Activated CD8-positive, alpha-beta memory T cell treated with anti-CD3 and anti-CD28 coated beads for 1 hour (primary cell): ENCODE measurements around the gene CDC37.
"Not testable (repeated sequence)": the region's sequence is repeated elsewhere in the genome, so short reads cannot be mapped to it uniquely, and the experiment has no call there.

Experiments used
- DNase-seq, 2 donors: peaks; one replicate each; pipeline ENCODE4 v3.0.0-alpha.2; 2020; ENCODE audit warnings: low read depth in 1 of 2; ENCODE audit errors: extremely low read depth in 1 of 2

Gene CDC37

GRCh38 chr19:10398819-10399218, 4.5 kb downstream of the CDC37 start:
- DNase-seq = no peak

GRCh38 chr19:10395917-10396316, 7.4 kb downstream of the CDC37 start:
- DNase-seq = no peak

- no peak for DNase-seq
These were observed 7.9 kb downstream of the CDC37 start for GRCh38 chr19:10395436-10395835.

GRCh38 chr19:10395003-10395402, 8.3 kb downstream of the CDC37 start:
- DNase-seq = no peak

GRCh38 chr19:10393137-10393536, 10.2 kb downstream of the CDC37 start:
- DNase-seq = no peak

- DNase-seq = no peak
These were observed 11.2 kb downstream of the CDC37 start for GRCh38 chr19:10392120-10392519.

- DNase-seq = peak; percentile 38 to 45
These were observed 12.6 kb downstream of the CDC37 start for GRCh38 chr19:10390652-10391286.

GRCh38 chr19:10389863-10390262, 13.5 kb downstream of the CDC37 start:
- DNase-seq = no peak

- DNase-seq = peak; percentile 67 to 79
These were observed 14.4 kb downstream of the CDC37 start for GRCh38 chr19:10388957-10389356.

GRCh38 chr19:10384580-10384979, 18.8 kb downstream of the CDC37 start:
- no peak for DNase-seq

GRCh38 chr19:10383223-10383499, 20.2 kb downstream of the CDC37 start:
- not testable (repeated sequence) for DNase-seq

GRCh38 chr19:10380313-10381102, 22.8 kb downstream of the CDC37 start, which contains the start of gene TYK2:
Gene TYK2 (minus strand): TSS chr19:10380572. CDS start chr19:10378406, 2,166 bp downstream.
- peak; percentile 85 to 93 for DNase-seq

- no peak for DNase-seq
These were observed 23.4 kb downstream of the CDC37 start for GRCh38 chr19:10379880-10380312.

- DNase-seq = no peak
These were observed 25.2 kb downstream of the CDC37 start for GRCh38 chr19:10378124-10378523.

GRCh38 chr19:10377140-10377640, 26.2 kb downstream of the CDC37 start:
- DNase-seq = not testable (repeated sequence)

- DNase-seq = no peak
These were observed 28.4 kb downstream of the CDC37 start for GRCh38 chr19:10374931-10375330.

- DNase-seq = no peak
These were observed 30.7 kb downstream of the CDC37 start for GRCh38 chr19:10372690-10373089.

GRCh38 chr19:10368101-10368803, 35.1 kb downstream of the CDC37 start:
- no peak for DNase-seq

GRCh38 chr19:10366950-10367512, 36.3 kb downstream of the CDC37 start:
- DNase-seq = not testable (repeated sequence)

- no peak for DNase-seq
These were observed 37.8 kb downstream of the CDC37 start for GRCh38 chr19:10365518-10365917.

GRCh38 chr19:10364644-10365043, 38.7 kb downstream of the CDC37 start:
- DNase-seq = no peak
